Peyer's patch (tissue), 4 donors: ENCODE measurements around the gene TPM4.

ENCODE experiments used
- POLR2A ChIP-seq, 2 donors: fragments of 450-650 bp; IDR thresholded peaks; one replicate each; pipeline ENCODE4 v1.5.1; 2017; ENCODE audit warnings: antibody characterized with exemption in 2 of 2, mild to moderate bottlenecking in 2 of 2, moderate library complexity in 2 of 2
- TF ChIP-seq, protein P1 (sequence below), 6 experiments: fragments of 450-650 bp in 4 of 6; fragments of 200-600 bp in 2 of 6; sonication (generic) in 1 of 6; IDR thresholded peaks; one replicate each; pipeline ENCODE4 v1.5.1; 2017 to 2019; ENCODE audit warnings: antibody characterized with exemption in 6 of 6, mild to moderate bottlenecking in 3 of 6, moderate library complexity in 1 of 6

GRCh38 chr19:16136185-16136999, 60.1 kb downstream of the TPM4 start:
- TF ChIP-seq, protein P1, sequence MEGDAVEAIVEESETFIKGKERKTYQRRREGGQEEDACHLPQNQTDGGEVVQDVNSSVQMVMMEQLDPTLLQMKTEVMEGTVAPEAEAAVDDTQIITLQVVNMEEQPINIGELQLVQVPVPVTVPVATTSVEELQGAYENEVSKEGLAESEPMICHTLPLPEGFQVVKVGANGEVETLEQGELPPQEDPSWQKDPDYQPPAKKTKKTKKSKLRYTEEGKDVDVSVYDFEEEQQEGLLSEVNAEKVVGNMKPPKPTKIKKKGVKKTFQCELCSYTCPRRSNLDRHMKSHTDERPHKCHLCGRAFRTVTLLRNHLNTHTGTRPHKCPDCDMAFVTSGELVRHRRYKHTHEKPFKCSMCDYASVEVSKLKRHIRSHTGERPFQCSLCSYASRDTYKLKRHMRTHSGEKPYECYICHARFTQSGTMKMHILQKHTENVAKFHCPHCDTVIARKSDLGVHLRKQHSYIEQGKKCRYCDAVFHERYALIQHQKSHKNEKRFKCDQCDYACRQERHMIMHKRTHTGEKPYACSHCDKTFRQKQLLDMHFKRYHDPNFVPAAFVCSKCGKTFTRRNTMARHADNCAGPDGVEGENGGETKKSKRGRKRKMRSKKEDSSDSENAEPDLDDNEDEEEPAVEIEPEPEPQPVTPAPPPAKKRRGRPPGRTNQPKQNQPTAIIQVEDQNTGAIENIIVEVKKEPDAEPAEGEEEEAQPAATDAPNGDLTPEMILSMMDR (IDR thresholded peaks at IDR 0.05): no peak
- no peak for TF ChIP-seq POLR2A (IDR thresholded peaks at IDR 0.05)
